Measurements from ENCODE around the gene ACADM.

DNA sequence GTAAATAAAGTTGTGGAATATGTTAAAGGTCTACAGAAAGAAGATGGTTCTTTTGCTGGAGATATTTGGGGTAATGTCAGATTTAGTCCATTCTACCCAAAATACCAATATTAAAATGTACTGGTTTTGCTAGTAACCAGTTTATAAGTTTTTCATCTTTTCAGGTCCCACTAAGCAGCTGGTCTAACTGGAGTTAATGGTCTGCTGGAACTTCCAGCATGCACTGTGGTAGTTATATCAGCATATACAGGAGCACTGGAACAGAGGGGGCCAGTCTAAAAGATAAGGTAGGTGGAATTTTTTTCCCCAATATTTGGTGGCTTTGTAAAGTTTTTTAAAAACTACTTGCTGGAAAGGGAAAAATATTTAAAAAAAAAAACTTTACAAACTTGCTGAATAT is 65.5 kb downstream of the ACADM start:
- TF ChIP-seq, protein P1, sequence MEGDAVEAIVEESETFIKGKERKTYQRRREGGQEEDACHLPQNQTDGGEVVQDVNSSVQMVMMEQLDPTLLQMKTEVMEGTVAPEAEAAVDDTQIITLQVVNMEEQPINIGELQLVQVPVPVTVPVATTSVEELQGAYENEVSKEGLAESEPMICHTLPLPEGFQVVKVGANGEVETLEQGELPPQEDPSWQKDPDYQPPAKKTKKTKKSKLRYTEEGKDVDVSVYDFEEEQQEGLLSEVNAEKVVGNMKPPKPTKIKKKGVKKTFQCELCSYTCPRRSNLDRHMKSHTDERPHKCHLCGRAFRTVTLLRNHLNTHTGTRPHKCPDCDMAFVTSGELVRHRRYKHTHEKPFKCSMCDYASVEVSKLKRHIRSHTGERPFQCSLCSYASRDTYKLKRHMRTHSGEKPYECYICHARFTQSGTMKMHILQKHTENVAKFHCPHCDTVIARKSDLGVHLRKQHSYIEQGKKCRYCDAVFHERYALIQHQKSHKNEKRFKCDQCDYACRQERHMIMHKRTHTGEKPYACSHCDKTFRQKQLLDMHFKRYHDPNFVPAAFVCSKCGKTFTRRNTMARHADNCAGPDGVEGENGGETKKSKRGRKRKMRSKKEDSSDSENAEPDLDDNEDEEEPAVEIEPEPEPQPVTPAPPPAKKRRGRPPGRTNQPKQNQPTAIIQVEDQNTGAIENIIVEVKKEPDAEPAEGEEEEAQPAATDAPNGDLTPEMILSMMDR (IDR thresholded peaks at IDR 0.05), result no peak
- TF ChIP-seq EP300 (IDR thresholded peaks at IDR 0.05) (no peak), POLR2AphosphoS5 (IDR thresholded peaks at IDR 0.05) (no peak), POLR2A (IDR thresholded peaks at IDR 0.05) (no peak)
